Colonic mucosa (tissue), 4 donors: ENCODE measurements around the gene TBC1D22A. TPM values are rescaled to one million over a fixed set of nuclear protein-coding genes. Genes with fewer than 3 reads are reported as not detected.

Experiments used
- DNase-seq: peaks from one replicate; pipeline ENCODE4 v3.0.0-alpha.2; 2020
- H3K27ac ChIP-seq: fragments of 200-600 bp; one replicate; pipeline ENCODE4 v1.8.0; 2021
- H3K27me3 ChIP-seq: fragments of 200-600 bp; one replicate; pipeline ENCODE4 v1.8.0; 2021
- H3K36me3 ChIP-seq: fragments of 200-600 bp; one replicate; pipeline ENCODE4 v1.8.0; 2021
- H3K4me1 ChIP-seq: fragments of 200-600 bp; one replicate; pipeline ENCODE4 v1.8.0; 2021; ENCODE audit warnings: mild to moderate bottlenecking
- H3K4me3 ChIP-seq: fragments of 200-600 bp; one replicate; pipeline ENCODE4 v1.8.0; 2021
- H3K9ac ChIP-seq, 2 donors: one replicate each; pipeline ENCODE4 v1.7.0; 2013; ENCODE audit warnings: control low read depth in 2 of 2, low read depth in 2 of 2, low read length in 2 of 2
- H3K9me3 ChIP-seq: fragments of 200-600 bp; one replicate; pipeline ENCODE4 v1.8.0; 2021
- intact Hi-C: fragments of 100-400 bp; cut with DNase I; formaldehyde crosslinking; loops from one replicate; pipeline ENCODE4 v1.14.1; 2022
- total RNA-seq, 2 donors: library from RNA; stranded (reverse); fragmentation: NEBNext Ultra II Directional in 1 of 2; extraction: Animal tissue kit (Norgen Biotek cat#: 25700) in 1 of 2; gene quantifications; one replicate each; pipeline ENCODE4 v1.2.1, GENCODE V29; 2021
- TF ChIP-seq, protein P1 (sequence below): fragments of 200-600 bp; IDR thresholded peaks from one replicate; pipeline ENCODE4 v1.8.0; 2022; ENCODE audit warnings: antibody characterized with exemption, mild to moderate bottlenecking
- donor health status: healthy.
- donor health status: DM: no; HTN: no; CAD: no.
- donor health status: DM: no; HTN: no; CAD: no.

TBC1D22A gene
- total RNA-seq, 2 donors from 2014 or later = 34.2 to 36.4 TPM

DNA sequence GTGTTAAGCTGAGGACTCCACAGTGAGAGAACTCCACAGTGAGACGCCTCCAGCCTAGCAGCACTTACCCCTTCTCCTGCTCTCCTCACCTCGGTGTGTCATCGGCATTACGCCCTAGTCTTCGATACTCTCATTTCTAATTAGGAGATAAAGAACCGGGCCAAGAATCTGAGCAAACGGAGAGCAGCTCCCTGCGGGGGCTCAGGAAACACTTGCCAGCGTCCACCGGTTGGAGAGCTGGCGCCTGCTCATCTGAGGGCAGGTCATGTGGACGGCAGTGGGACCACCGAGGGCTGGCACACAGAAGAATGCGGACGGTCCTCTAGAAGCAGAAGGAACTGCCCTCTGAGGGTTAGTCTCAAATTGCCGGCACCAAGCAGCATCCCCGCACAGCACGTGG is 37.4 kb upstream of the TBC1D22A start:
- H3K36me3 ChIP-seq = no peaks in the 10 kb centered on the region
- H3K4me1 ChIP-seq = peaks cover 10% of the 10 kb centered on the region
- H3K9me3 ChIP-seq = no peaks in the 10 kb centered on the region
- H3K4me3 ChIP-seq = no peak overlapping the region
- TF ChIP-seq, protein P1, sequence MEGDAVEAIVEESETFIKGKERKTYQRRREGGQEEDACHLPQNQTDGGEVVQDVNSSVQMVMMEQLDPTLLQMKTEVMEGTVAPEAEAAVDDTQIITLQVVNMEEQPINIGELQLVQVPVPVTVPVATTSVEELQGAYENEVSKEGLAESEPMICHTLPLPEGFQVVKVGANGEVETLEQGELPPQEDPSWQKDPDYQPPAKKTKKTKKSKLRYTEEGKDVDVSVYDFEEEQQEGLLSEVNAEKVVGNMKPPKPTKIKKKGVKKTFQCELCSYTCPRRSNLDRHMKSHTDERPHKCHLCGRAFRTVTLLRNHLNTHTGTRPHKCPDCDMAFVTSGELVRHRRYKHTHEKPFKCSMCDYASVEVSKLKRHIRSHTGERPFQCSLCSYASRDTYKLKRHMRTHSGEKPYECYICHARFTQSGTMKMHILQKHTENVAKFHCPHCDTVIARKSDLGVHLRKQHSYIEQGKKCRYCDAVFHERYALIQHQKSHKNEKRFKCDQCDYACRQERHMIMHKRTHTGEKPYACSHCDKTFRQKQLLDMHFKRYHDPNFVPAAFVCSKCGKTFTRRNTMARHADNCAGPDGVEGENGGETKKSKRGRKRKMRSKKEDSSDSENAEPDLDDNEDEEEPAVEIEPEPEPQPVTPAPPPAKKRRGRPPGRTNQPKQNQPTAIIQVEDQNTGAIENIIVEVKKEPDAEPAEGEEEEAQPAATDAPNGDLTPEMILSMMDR = no peak
- intact Hi-C loops = no loop called here
- no peaks in the 10 kb centered on the region for H3K27me3 ChIP-seq
- no peak for DNase-seq
- no peak overlapping the region for H3K9ac ChIP-seq
- H3K27ac ChIP-seq = no peak overlapping the region

- intact Hi-C loops = no loop called here
- Histone ChIP-seq H3K4me3 (no peak overlapping the region), H3K27ac (no peak overlapping the region), H3K4me1 (peaks cover 16% of the 10 kb centered on the region), H3K9ac (no peak overlapping the region), H3K36me3 (no peaks in the 10 kb centered on the region), H3K9me3 (no peaks in the 10 kb centered on the region), H3K27me3 (no peaks in the 10 kb centered on the region)
- TF ChIP-seq, protein P1 = no peak
- no peak for DNase-seq
Observed at GRCh38 chr22:46726066-46726985, 36.1 kb upstream of the TBC1D22A start.

- H3K9me3 ChIP-seq = no peaks in the 10 kb centered on the region
Observed at GRCh38 chr22:46726986-46727317, 35.5 kb upstream of the TBC1D22A start.

DNA sequence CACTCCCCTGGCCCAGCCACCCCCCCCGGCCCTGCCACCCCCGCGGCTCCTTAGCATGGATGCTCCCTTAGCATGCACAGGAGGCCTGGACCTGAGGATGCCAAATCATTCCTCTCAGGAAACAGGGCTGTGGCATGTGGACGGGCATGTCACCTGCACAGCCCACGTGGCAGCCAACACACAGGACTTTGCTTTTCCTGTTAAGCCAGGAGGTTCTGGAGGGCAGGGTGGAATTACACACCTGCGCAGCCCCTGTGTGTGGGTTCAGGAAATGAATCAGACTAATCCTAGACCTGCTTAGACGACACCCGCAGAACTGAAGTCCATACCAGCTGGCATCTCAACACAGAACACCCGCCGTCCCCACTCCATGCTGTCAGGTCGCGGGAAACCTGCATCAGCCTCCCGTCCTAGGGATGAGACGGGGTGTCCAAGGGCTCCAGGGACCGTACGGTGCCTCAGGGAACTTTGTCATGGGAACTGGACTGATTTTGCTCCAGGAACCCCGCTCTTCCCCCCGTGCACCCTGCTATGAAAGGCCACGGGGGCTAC is 34.6 kb upstream of the TBC1D22A start:
- DNase-seq = no peak
- H3K9me3 ChIP-seq = no peaks in the 10 kb centered on the region
- no peaks in the 10 kb centered on the region for H3K27me3 ChIP-seq
- H3K36me3 ChIP-seq = no peaks in the 10 kb centered on the region
- no peak overlapping the region for H3K27ac ChIP-seq
- no peak overlapping the region for H3K9ac ChIP-seq
- peaks cover 23% of the 10 kb centered on the region for H3K4me1 ChIP-seq
- H3K4me3 ChIP-seq = no peak overlapping the region
- intact Hi-C loops = no loop called here
- TF ChIP-seq, protein P1 = no peak

More at GRCh38 chr22:46726986-46727317, 35.5 kb upstream of the TBC1D22A start:
- intact Hi-C loops = no loop called here
- no peaks in the 10 kb centered on the region for H3K36me3 ChIP-seq
- TF ChIP-seq, protein P1 = no peak
- H3K27ac ChIP-seq = no peak overlapping the region
- no peak for DNase-seq
- peaks cover 22% of the 10 kb centered on the region for H3K4me1 ChIP-seq
- no peak overlapping the region for H3K9ac ChIP-seq
- H3K27me3 ChIP-seq = no peaks in the 10 kb centered on the region
- H3K4me3 ChIP-seq = no peak overlapping the region

GRCh38 chr22:46728470-46728869 is 34.0 kb upstream of the TBC1D22A start:
- no peak overlapping the region for H3K9ac ChIP-seq
- H3K4me3 ChIP-seq = no peak overlapping the region
- H3K27ac ChIP-seq = no peak overlapping the region
- DNase-seq = no peak
- intact Hi-C loops = no loop called here
- H3K27me3 ChIP-seq = no peaks in the 10 kb centered on the region
- H3K9me3 ChIP-seq = no peaks in the 10 kb centered on the region
- no peaks in the 10 kb centered on the region for H3K36me3 ChIP-seq
- TF ChIP-seq, protein P1 = no peak
- H3K4me1 ChIP-seq = peaks cover 23% of the 10 kb centered on the region
